ENCODE data around the gene SLFN11.

DNA sequence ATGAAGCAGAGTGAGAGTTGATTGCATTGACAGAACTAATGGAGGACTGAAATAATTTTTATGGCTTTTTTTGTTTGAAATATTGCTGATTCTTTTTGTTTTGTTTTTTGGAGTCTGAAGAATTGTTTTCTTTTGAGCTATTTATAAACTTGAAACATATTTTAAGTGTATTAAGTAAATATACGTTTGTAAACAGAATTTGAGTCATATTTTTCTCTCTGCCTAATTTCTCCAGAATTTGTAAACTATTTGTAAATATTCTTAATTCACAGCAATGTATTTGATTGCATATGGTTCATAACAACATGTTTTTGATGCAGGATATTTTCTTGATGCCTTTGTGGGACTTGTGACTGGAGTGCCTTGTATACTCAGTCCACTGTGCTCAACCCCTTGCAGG lies 50.7 kb downstream of the SLFN11 start:
- no peak for TF ChIP-seq MTA3 (IDR thresholded peaks at IDR 0.05; ENCODE audit: borderline replicate concordance)
- TF ChIP-seq ZNF561 (CRISPR knock-in tag; conservative IDR thresholded peaks at IDR 0.05), result no peak
- TF ChIP-seq MYNN (IDR thresholded peaks at IDR 0.05), result no peak
- no peak for TF ChIP-seq MYNN (CRISPR knock-in tag; IDR thresholded peaks at IDR 0.05)
- TF ChIP-seq RCOR1 (IDR thresholded peaks at IDR 0.05; ENCODE audit: borderline replicate concordance in 1 of 2, low read depth in 2 of 2, low read length in 2 of 2), result no peak
- TF ChIP-seq, protein P1, sequence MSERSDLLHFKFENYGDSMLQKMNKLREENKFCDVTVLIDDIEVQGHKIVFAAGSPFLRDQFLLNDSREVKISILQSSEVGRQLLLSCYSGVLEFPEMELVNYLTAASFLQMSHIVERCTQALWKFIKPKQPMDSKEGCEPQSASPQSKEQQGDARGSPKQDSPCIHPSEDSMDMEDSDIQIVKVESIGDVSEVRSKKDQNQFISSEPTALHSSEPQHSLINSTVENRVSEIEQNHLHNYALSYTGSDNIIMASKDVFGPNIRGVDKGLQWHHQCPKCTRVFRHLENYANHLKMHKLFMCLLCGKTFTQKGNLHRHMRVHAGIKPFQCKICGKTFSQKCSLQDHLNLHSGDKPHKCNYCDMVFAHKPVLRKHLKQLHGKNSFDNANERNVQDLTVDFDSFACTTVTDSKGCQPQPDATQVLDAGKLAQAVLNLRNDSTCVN (CRISPR knock-in tag; IDR thresholded peaks at IDR 0.05), result no peak
- no peak for TF ChIP-seq HDAC2 (IDR thresholded peaks at IDR 0.05)
- no peak for TF ChIP-seq RAD21 (CRISPR knock-in tag; conservative IDR thresholded peaks at IDR 0.05 in 1 of 2, IDR thresholded peaks at IDR 0.05 in 1 of 2)
- TF ChIP-seq, protein P2, sequence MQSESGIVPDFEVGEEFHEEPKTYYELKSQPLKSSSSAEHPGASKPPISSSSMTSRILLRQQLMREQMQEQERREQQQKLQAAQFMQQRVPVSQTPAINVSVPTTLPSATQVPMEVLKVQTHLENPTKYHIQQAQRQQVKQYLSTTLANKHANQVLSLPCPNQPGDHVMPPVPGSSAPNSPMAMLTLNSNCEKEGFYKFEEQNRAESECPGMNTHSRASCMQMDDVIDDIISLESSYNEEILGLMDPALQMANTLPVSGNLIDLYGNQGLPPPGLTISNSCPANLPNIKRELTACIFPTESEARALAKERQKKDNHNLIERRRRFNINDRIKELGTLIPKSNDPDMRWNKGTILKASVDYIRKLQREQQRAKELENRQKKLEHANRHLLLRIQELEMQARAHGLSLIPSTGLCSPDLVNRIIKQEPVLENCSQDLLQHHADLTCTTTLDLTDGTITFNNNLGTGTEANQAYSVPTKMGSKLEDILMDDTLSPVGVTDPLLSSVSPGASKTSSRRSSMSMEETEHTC (IDR thresholded peaks at IDR 0.05), result no peak

Measured in K562 (cell line).